IPS DF 19.7 (cell line): ENCODE data around the gene PRLR.
"Not testable (repeated sequence)": the region's sequence is repeated elsewhere in the genome, so short reads cannot be mapped to it uniquely, and the experiment has no call there.

ENCODE experiments used
- DNase-seq: peaks from one replicate; pipeline ENCODE4 v3.0.0-alpha.2; 2013; ENCODE audit warnings: low read depth, low spot score

Gene PRLR

DNA sequence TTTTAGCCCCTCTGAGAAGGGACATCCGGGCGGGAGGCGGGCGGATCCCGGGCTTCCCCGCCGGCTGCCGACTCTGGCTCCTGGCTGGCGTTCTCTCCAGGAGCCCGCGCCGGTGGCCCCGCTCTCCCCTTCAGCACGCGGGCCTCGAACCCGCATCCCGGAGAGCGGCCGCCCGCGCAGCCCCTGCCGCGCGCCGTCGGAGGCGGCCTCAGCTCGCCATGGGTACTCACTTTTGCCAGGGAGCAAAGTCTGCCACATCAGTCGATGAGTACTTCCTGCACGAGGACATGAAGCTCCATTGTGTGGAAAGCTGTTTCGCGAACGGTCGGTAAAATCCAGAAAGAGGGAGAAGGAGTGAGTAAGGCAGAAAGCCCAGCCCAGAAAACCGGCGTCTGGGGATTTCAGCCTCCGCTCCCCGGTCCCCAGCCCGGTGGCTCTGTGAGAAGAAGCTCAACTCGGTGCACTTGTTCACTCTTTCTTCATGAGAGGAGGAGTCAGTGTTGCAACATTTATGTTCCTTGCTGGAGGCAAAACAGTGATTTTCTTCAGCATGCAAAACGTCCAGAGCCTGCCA is at the start of gene PRLR:
TSS of gene PRLR (minus strand) at position 450 of the 574 bp plus-strand sequence. CDS start 140,867 bp downstream, outside the sequence.
- DNase-seq = no peak

DNA sequence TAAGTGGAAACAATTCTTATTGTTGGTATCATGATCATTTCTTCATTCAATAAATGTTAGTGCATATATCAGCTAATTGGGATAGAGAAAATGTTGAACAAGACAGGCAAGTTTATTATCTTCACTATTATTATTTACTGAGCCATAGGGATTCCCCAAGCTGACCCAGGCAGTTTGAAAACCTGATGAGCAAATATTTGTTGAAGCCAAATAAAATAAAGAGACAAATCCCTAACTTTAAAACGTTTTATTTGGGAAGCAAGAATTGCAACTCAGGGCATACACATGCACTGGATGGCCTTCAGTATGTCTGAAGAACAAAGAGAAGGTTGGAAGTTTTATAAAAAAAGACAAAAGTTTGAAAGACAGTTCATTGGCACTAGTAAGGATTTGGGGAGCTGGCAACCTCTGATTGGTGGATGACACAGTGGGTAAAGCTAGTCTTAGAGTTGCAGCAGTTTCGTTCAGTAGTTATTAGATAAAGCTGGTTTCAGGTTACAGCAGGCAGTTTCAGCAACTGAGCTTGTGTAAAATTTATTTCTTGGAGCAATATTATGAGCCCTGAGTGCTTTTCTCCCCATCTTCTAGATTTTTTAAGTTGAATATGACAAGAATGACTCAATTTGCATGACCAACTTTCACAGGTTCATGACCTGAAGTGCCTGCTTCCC is 44.7 kb upstream of the PRLR start:
- no peak for DNase-seq

DNA sequence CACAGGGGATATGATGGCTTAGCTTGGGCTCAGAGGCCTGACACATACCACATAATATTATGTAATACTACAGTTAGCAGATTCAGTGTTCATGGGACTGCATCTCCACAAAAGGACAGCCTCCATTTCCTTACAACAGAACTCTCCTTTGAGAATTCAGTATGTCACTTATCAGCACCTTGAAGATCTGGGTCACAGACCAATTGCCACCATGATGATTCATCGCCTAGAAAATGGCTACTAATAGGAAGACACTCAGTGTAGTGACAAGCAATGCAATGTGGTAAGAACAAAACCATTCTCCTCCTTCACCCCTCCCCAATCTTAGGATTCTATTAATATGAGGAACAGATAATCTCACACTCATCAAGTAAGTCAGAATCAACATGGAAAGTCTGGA is 38.7 kb upstream of the PRLR start:
- DNase-seq = no peak

DNA sequence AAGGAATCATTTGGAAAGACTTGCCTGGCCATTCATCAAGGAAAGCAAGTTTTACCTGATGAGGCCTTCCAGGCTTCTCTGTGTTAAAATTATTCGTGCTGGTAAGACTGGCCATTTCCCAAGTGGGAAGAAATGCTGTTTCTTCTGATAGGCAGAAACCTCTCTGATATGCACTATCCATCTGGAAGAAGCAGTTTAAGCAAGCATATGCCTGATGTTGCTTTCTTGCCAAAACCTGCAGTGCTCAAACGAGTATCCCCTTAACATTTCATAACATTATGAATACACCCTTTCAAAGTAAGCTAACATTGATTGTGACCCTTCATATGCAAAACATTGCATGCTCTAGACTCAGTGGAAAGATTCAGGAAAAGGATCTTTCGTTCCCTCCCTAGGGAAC is 36.0 kb upstream of the PRLR start:
- DNase-seq = no peak

DNA sequence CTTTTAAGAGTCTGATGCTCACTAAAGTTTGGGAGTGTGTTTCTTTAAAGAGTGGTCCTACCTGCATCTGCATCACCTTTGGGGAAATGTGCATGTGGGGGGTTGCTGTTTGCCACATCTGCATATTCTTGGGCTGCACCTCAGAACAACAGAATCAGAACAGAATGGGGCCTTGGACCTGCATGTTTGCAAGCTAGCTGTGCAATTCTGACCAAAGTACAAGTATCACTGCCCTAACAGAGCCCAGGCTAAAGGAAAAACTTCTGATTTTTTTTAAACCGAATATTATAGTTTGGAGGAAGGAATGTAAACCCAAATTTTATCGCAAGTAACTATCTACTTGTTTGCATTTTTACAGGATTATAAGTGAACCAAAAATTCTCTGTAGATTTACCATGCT is 34.2 kb upstream of the PRLR start:
- DNase-seq = no peak

DNA sequence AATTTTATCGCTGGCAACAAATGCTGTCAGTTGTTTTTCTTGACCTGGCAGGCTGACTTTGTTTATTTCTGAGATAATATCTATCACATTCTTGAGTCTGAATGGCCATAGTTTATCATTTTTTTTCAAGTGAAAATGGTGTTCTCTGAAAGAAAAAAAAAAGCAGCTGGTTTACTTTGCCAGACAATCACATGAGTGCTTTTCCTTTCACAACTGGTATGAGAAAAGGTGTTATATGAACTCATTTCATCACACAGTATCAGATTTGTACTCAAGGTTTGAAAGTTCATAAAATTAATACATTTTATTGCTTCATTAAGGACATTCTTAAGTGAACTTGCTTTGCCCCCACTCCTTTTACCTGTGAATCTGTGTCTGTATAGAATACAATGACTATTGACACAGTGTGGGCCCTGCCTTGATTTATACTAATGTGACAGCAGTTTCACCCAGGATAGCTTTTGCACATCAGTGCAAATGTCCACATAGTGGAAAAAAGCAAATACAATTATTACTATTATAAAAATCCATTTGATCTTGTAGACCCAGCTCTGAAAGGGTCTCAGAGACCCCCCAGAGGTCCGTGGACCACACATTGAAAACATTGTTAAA is 33.1 kb upstream of the PRLR start:
- no peak for DNase-seq

DNA sequence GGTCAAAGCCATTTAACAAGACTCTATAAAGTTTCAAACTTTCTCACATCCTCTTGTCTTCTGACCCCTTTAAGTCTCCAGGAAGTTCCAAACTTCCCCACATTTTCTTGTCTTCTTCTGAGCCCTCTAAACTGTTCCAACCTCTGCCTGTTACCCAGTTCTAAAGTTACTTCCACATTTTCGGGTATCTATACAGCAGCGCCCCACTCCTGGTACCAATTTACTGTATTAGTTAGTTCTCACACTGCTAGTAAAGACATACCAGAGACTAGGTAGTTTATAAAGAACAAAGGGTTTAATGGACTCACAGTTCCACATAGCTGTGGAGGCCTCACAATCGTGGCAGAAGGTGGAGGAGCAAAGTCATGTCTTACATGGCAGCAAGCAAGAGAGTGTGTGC is 23.3 kb upstream of the PRLR start:
- no peak for DNase-seq

DNA sequence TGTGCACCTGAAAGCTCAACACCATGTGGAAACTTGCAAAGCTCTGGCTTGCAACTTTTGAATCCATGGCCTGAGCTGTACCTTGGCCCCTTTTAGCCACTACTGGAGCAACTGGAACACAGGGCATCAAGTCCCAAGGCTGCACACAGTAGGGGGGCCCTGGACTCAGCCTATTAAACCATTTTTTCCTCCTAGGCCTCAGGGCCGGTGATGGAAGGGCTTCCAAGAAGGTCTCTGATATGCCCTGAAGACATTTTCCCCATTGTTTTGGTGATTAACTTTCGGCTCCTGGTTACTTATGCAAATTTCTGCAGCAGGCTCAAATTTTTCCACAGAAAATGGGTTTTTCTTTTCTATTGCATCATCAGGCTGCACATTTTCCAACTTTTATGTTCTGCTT is 22.7 kb upstream of the PRLR start:
- no peak for DNase-seq

DNA sequence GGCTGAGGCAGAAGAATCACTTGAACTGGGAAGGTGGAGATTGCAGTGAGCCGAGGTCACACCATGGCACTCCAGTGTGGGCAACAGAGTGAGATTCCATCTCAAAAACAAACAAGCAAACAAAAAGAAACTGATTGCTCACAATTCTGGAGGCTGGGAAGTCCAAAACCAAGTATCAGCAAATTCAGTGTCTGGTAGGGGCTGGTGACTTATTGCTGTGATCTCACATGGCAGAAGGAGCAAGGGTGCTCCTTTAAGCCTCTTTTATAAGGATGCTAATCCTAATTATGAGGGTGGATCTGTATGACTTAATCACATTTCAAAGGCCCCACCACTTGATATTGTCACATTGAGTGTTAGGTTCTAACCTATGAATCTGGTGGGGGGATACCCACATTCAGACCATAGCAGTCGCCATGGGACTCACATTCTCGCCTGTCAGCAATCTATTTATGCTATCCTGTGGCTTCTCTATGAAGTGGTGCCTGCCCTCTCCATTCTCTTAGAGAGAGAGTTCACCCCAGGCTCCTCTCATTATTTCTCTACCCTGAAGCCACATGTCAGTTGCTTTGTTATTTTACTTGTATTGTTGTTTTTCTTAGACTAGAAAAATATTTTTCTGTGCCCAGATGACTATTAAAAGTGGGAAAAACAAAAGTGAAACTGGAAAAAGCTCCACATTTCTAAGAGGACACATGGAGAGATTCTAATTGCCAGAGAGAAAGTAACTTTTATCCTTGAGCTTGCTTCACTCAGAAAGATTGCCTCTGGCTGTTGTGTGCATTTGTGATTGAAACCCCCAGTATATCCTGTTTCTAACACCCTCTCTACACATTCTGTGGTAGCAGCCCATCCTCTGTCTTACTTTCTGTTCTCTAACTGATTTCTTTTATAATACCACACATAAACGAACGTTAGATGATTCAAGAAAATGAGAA is 18.8 kb upstream of the PRLR start:
- no peak for DNase-seq

DNA sequence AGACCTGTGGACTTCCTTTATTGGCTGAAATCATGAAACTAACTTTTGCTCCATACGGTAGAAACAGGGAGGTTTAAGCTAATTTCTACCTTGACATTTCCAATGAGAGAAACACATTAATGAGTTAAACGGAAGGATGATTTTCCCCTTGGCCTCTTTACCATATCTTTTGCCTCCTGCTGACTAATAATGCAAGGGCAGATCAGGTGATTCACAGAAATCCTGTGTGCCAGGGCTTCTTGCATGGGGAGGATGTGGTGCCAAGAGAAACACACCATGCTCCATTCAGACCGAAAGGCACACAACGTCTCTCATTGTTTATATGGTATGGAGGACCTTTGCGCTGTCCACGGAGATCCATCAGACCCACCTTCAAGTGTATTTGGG is 17.4 kb upstream of the PRLR start:
- no peak for DNase-seq

DNA sequence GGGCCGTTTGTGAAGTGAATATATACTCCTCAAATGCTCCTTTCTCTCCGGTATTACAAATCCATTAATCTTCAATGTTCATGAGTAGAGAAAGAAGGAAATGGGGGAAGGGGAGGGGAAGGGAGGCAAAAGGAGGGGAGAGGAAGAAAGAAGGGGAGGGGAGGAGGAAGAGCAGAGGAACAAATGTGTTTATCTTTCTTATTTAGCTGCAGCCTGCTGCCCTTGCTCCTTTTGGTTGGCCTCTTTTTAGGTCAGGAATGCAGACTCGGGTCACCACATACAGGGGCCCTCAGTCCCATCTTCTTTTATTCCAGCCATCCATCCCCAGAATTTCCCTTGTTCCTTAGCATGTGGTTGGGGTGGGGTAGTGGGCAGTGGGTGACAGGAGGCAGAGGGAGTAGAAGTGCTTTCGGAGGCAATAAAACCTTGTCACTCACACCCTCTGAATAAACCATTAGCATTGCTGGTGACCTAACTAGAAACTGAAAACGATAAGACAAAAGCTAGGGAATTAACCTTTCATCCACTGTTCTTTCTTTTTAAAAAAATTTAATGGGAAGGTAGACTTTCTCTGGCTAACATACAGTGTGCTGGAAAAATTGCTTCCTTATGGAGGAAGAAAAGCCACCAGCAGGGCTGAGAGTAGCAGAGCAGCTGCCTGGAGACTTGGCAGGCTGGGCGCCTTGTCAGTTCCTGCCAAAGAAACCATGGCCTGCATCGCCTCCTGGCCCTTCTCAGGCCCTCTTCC is 16.8 kb upstream of the PRLR start:
- no peak for DNase-seq

DNA sequence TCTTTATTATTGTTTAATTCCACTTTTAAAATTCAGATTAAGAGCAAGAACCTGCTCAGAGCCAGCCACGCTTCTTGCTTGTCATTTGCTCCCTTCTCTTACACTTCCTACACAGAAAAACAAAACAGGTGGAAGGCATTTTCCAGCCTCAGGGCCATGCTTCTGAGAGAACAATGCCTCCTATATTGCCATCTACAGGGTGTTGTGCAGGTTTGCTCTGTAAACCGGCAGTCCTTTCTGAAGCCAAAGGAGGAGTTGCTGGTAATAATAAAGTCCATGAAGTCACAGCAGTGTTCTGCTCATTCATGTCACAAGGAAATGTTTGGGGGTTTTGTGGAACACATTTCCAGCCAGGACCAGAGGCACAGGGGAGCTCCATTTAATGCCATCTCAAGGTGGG is 16.1 kb upstream of the PRLR start:
- no peak for DNase-seq

DNA sequence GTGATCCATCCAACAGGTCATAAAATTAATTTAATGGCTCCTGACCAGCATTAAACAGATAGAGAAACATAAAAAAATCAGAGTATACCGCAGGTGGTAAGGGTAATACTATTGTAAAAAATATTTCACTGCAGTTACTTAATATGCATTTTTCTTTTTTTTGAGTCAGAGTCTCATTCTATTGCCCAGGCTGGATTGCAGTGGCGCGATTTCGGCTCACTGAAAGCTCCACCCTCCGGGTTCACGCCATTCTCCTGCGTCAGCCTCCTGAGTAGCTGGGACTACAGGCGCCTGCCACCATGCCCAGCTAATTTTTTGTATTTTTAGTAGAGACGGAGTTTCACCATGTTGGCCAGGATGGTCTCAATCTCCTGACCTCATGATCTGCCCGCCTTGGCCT is 15.1 kb upstream of the PRLR start:
- not testable (repeated sequence) for DNase-seq

DNA sequence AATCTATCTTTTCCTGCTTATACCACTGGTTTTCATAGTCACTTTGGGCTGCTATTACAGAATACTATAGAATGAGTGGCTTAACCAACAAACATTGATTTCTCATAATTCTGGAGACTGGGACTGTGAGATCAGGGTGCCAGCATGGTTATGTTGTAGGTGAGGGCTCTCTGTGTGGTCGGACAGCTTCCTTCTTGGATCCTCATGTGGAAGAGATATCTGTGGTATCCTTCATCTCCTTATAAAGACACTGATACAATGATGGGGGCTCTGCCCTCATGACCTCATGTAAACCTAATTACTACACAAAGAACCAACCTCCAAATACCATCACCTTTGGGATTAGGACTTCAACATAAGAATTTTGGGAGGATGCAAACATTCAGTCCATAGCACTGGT is 13.9 kb upstream of the PRLR start:
- no peak for DNase-seq

DNA sequence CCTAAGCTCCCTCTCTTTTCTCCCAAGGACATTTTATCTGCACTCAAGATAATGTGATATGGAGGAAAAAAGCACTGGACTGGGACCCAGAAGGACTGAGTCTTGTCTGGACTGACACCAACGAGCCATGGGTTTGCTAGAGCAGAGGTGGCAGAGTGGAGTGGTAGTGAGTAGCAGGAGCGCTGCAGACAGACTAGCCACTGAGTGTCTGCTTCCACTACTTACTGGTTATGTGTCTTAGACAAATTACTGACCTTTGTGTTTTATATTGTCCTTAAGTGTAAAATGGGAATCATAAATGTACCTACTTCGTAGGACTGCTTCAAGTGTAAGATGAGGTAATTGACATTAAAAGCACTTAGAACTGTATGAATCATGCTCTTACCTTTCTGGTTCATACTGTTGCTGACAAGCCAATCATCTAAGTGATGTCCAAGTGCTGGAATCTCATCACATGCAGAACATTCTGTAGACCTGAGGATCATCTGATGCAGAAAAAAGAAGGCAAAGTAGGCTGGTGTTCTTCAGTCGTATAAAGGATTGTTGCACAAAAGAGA is 12.5 kb upstream of the PRLR start:
- DNase-seq = no peak

DNA sequence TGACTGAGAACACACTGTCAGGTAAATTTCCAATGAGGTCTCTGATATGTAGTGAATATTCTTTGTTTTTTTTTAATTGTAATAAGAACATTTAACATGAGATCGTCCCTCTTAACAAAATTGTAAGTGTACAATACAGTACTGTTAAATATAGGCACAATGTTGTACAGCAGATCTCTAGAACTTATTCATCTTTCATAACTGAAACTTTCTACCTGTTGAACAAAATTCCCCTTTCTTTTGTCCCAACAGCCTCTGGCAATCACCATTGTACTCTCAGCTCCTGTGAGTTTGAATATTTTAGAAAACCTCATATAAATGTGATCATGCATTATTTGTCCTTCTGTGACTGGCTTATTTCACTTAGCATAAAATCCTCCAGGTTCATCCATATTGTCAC is 10.6 kb upstream of the PRLR start:
- no peak for DNase-seq

DNA sequence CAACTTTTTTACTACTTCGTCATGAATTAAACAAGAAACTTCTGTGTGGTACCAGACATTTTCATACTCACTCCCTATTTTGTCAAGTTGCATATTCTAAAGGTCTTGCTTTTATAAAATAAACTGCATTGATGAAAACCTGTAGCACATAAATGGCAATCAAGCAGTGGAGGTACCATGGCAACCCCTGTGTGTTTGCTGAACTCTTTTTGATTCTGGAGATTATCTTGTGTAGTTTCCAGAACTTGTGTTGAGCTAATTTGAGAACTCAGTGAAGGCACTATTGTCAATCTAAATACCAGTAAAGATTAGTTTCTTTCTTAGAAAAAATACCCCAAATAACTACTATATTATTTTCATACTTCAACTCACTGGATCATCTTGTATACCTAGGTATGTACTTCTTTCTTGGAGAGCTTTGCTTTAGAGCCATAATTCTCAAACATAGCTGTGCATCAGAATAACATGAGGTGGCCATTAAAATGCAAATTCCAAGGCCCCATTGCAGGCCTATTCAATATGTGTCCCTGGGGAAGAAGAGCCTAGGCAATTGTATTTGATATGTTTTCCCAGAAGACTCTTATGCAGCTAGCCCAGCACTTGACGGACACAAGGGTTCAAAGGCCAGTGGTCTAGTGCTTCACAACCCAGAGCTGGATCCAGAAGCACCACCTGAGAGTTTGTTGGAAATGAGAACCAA is 9.8 kb upstream of the PRLR start:
- no peak for DNase-seq

DNA sequence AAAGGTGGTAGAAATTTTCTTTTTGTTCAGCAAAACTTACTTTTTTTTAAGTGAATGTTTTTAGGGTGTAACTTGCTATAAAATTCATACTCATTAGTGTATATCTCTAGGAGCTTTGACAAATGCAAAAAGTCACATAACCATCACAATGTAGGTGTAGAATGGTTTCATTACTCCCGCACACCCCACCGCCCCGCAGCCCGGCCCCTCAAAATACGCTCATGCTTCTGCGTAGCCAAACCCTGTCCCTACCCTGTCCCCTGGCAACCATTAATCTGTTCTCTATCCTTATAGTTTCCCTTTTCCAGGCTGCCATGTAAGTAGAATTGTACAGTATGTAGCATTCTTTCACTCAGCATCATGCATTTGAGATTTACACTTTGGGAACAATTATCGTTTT is 9.2 kb upstream of the PRLR start:
- no peak for DNase-seq

DNA sequence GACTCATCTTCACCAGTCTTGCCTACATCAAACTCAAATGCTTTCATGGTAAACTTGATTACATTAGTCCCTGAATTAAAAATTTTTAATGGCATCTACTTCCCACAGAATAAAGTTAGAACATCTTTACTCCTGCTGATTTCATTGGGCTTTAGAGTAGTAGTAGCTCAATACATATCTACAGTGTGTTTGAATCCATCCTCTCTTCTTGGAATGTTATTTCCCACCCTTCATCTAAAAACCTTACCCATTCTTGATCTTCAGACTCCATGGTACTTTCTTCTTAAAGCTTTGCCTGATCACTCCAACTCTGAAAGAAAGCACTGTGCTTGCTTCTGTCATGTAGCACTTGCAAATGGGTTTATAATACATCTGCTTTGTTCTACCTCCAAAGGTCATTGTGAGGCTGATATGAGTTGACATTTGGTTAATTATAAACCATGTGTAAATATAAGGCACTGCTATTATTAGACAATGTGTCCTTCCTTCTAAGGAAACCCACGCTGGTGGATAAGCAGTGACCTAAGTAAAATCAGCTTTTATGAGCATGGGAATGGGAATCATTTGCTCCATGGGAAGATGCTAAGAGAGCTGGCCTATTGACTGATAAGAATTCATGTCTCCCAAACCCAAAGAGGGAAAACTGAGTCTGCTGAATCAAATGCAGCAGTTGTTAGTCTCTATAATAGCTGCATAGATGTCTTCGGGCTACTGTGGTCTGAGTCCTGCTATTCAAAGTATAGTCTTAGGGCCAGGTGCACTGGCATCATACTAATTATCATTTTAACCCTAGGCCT is 7.5 kb upstream of the PRLR start:
- DNase-seq = no peak

DNA sequence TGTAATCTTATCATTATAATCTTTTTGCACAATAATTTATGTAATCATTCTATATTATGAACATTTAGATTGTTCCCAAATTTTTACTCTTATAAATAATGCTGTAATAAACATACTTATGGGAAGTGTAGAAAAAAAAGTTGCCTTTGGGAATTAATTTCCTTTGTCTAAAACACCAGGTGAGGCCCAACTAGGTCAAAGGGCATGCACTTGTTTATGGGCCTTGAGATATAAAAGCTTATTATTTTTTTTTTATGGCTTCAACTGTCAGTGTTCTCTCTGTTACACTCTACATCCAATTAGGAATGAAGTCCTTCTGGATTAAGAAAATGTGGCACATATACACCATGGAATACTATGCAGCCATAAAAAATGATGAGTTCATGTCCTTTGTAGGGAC is 6.5 kb upstream of the PRLR start:
- DNase-seq = no peak
